Subcutaneous abdominal adipose tissue (tissue), 5 donors: ENCODE data around the gene KIF16B.
"Not testable (repeated sequence)": the region's sequence is repeated elsewhere in the genome, so short reads cannot be mapped to it uniquely, and the experiment has no call there.

Source experiments
- H3K27ac ChIP-seq: one replicate; pipeline ENCODE4 v1.7.0; 2013; ENCODE audit warnings: low read depth, mild to moderate bottlenecking, inconsistent platforms, low read length, moderate library complexity
- H3K27me3 ChIP-seq, 5 donors: one replicate each; pipeline ENCODE4 v1.7.0; 2013; ENCODE audit warnings: low read length in 5 of 5, inconsistent platforms in 1 of 5; ENCODE audit not compliant: control insufficient read depth in 5 of 5, insufficient read depth in 4 of 5
- H3K36me3 ChIP-seq, 5 donors: one replicate each; pipeline ENCODE4 v1.7.0; 2013; ENCODE audit warnings: low read length in 5 of 5; ENCODE audit not compliant: control insufficient read depth in 5 of 5, insufficient read depth in 5 of 5
- H3K4me1 ChIP-seq, 5 donors: one replicate each; pipeline ENCODE4 v1.7.0; 2013; ENCODE audit warnings: low read length in 5 of 5, mild to moderate bottlenecking in 3 of 5, moderate library complexity in 1 of 5; ENCODE audit not compliant: control insufficient read depth in 5 of 5, insufficient read depth in 5 of 5
- H3K4me3 ChIP-seq, 5 donors: one replicate each; pipeline ENCODE4 v1.7.0; 2013; ENCODE audit warnings: low read length in 5 of 5, low read depth in 1 of 5
- H3K9ac ChIP-seq, 5 donors: one replicate each; pipeline ENCODE4 v1.7.0; 2013; ENCODE audit warnings: low read length in 5 of 5, mild to moderate bottlenecking in 4 of 5, moderate library complexity in 3 of 5
- H3K9me3 ChIP-seq, 5 donors: one replicate each; pipeline ENCODE4 v1.7.0; 2013; ENCODE audit warnings: low read length in 5 of 5; ENCODE audit not compliant: control insufficient read depth in 5 of 5
- donor health status: healthy.
- donor health status: healthy.
- donor health status: healthy.
- donor health status: healthy.
- donor health status: healthy.

Gene KIF16B

DNA sequence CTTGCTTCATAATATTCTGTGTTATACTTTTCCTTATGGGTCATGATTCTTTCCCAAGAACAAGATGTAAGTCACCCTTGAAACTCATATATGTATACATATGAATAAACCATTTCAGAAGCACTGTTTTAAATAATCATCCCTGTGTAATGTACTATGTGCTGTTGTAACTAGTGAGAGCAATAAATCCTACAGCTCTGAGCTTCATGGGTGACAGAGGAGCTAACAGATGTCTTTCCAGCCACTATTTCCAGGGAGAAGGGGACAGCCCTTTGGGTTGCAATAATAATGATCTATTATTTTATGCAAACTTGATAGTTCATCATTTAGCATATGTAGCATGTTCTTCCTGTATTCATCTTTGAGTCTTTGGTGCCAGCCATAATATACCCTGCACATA is 342.8 kb downstream of the KIF16B start:
- H3K9ac ChIP-seq = no peak overlapping the region
- no peaks in the 10 kb centered on the region for H3K36me3 ChIP-seq
- H3K9me3 ChIP-seq = no peaks in the 10 kb centered on the region
- H3K4me3 ChIP-seq = no peak overlapping the region
- no peaks in the 10 kb centered on the region for H3K27me3 ChIP-seq
- peaks cover 0 to 17% (median 13%) of the 10 kb centered on the region in 5 donors for H3K4me1 ChIP-seq
- H3K27ac ChIP-seq = no peak overlapping the region

- no peak overlapping the region for H3K4me3 ChIP-seq
Measured at GRCh38 chr20:16229813-16230212, 343.4 kb downstream of the KIF16B start.

GRCh38 chr20:16228722-16229121 is 344.5 kb downstream of the KIF16B start:
- no peak overlapping the region for H3K27ac ChIP-seq
- no peaks in the 10 kb centered on the region for H3K9me3 ChIP-seq
- H3K27me3 ChIP-seq = no peaks in the 10 kb centered on the region
- no peak overlapping the region for H3K9ac ChIP-seq
- peaks cover 0 to 18% (median 9%) of the 10 kb centered on the region in 5 donors for H3K4me1 ChIP-seq
- H3K4me3 ChIP-seq = no peak overlapping the region
- no peaks in the 10 kb centered on the region for H3K36me3 ChIP-seq

More at GRCh38 chr20:16229813-16230212, 343.4 kb downstream of the KIF16B start:
- no peak overlapping the region for H3K9ac ChIP-seq
- H3K36me3 ChIP-seq = no peaks in the 10 kb centered on the region
- no peaks in the 10 kb centered on the region for H3K27me3 ChIP-seq
- no peaks in the 10 kb centered on the region for H3K9me3 ChIP-seq
- peaks cover 0 to 19% (median 13%) of the 10 kb centered on the region in 5 donors for H3K4me1 ChIP-seq
- no peak overlapping the region for H3K27ac ChIP-seq

DNA sequence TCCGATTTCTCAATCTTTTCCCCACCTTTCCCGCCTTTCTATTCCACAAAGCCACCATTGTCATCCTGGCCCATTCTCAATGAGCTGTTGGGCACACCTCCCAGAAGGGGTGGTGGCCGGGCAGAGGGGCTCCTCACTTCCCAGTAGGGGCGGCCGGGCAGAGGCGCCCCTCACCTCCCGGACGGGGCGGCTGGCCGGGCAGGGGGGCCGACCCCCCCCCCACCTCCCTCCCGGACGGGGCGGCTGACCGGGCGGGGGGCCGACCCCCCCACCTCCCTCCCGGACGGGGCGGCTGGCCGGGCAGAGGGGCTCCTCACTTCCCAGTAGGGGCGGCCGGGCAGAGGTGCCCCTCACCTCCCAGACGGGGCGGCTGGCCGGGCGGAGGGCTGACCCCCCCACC is 346.3 kb downstream of the KIF16B start:
- H3K9me3 ChIP-seq = not testable (repeated sequence)

GRCh38 chr20:16224836-16225235 is 348.4 kb downstream of the KIF16B start:
- H3K4me3 ChIP-seq = no peak overlapping the region
- peaks cover 0 to 18% (median 9%) of the 10 kb centered on the region in 5 donors for H3K4me1 ChIP-seq
- H3K27me3 ChIP-seq = no peaks in the 10 kb centered on the region
- H3K9ac ChIP-seq = no peak overlapping the region
- no peaks in the 10 kb centered on the region for H3K36me3 ChIP-seq
- peaks cover 0 to 3% (median 0%) of the 10 kb centered on the region in 5 donors for H3K9me3 ChIP-seq
- no peak overlapping the region for H3K27ac ChIP-seq

More for the DNA sequence above, 346.3 kb downstream of the KIF16B start:
- H3K27me3 ChIP-seq, H3K9ac ChIP-seq, H3K36me3 ChIP-seq, H3K27ac ChIP-seq, H3K4me3 ChIP-seq: not testable (repeated sequence)
- H3K4me1 ChIP-seq = peaks cover 0 to 18% (median 9%) of the 10 kb centered on the region in 5 donors

DNA sequence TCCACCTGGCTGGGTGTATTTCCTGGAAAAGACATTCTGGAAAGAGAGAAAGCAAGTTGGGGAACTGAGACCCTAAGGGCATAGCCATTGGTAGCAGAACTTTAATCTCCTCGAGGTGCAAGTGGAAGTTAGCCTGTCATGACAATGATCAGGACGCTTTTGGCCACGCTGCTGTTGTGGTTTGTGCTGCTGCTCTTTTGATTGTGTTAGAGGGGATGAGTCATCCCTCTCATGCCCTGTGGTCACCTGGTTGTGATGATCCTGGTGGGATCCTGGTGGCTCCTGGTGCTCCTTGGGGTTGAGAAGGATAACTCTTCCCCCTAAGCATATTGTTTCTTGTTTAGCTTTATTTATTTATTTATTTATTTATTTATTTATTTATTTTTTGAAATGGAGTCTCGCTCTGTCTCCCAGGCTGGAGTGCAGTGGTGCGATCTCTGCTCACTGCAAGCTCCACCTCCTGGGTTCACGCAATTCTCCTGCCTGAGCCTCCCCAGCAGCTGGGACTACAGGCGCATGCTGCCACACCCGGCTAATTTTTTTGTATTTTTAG is 350.3 kb downstream of the KIF16B start:
- Histone ChIP-seq H3K9me3 (peaks cover 0 to 3% (median 0%) of the 10 kb centered on the region in 5 donors), H3K4me1 (peaks cover 0 to 27% (median 16%) of the 10 kb centered on the region in 5 donors), H3K27ac (no peak overlapping the region), H3K36me3 (no peaks in the 10 kb centered on the region), H3K27me3 (no peaks in the 10 kb centered on the region), H3K9ac (no peak overlapping the region), H3K4me3 (no peak overlapping the region)
